Measurements from ENCODE around the gene DNAJC1.

The DNAJC1 gene

GRCh38 chr10:22006379-22006884, 2.9 kb upstream of the DNAJC1 start:
- no peak for DNase-seq

GRCh38 chr10:22005763-22006162, 2.2 kb upstream of the DNAJC1 start:
- DNase-seq, result no peak

- no peak for DNase-seq
Measured at GRCh38 chr10:22003964-22004281, 393 bp upstream of the DNAJC1 start.

GRCh38 chr10:22002591-22003176, 846 bp downstream of the DNAJC1 start:
- DNase-seq, result peak; percentile 28 to 40

GRCh38 chr10:21995557-21995956, 8.0 kb downstream of the DNAJC1 start:
- peak; percentile 42 to 58 for DNase-seq

GRCh38 chr10:21993360-21994001, 10.0 kb downstream of the DNAJC1 start:
- DNase-seq, result peak; percentile 40 to 80

GRCh38 chr10:21991785-21992184, 11.7 kb downstream of the DNAJC1 start:
- no peak for DNase-seq

GRCh38 chr10:21990449-21990848, 13.1 kb downstream of the DNAJC1 start:
- no peak for DNase-seq

GRCh38 chr10:21989453-21990154, 13.9 kb downstream of the DNAJC1 start:
- DNase-seq, result no peak

GRCh38 chr10:21985541-21985940, 18.0 kb downstream of the DNAJC1 start:
- no peak for DNase-seq

GRCh38 chr10:21981118-21981517, 22.4 kb downstream of the DNAJC1 start:
- DNase-seq, result no peak

- DNase-seq, result no peak
Measured at GRCh38 chr10:21980691-21981090, 22.8 kb downstream of the DNAJC1 start.

GRCh38 chr10:21978191-21978862, 25.2 kb downstream of the DNAJC1 start:
- no peak for DNase-seq

- no peak for DNase-seq
Measured at GRCh38 chr10:21976739-21977138, 26.8 kb downstream of the DNAJC1 start.

- DNase-seq, result no peak
Measured at GRCh38 chr10:21976280-21976679, 27.2 kb downstream of the DNAJC1 start.

GRCh38 chr10:21975378-21975990, 28.0 kb downstream of the DNAJC1 start:
- DNase-seq, result no peak

GRCh38 chr10:21972584-21972983, 30.9 kb downstream of the DNAJC1 start:
- no peak for DNase-seq

- no peak for DNase-seq
Measured at GRCh38 chr10:21969326-21970287, 33.9 kb downstream of the DNAJC1 start.

- DNase-seq, result no peak
Measured at GRCh38 chr10:21964983-21965665, 38.4 kb downstream of the DNAJC1 start.

- no peak for DNase-seq
Measured at GRCh38 chr10:21962358-21962757, 41.2 kb downstream of the DNAJC1 start.

GRCh38 chr10:21961847-21962246, 41.7 kb downstream of the DNAJC1 start:
- DNase-seq, result no peak
